GM12873 (cell line): ENCODE data around the gene CES2.

Source experiments
- CTCF ChIP-seq: IDR thresholded peaks from 2 replicates; pipeline ENCODE4 v1.5.1; 2012; ENCODE audit warnings: low read depth, mild to moderate bottlenecking, moderate library complexity, low read length, control low read depth; ENCODE audit not compliant: insufficient read depth; ENCODE audit errors: missing control alignments

CES2 gene

DNA sequence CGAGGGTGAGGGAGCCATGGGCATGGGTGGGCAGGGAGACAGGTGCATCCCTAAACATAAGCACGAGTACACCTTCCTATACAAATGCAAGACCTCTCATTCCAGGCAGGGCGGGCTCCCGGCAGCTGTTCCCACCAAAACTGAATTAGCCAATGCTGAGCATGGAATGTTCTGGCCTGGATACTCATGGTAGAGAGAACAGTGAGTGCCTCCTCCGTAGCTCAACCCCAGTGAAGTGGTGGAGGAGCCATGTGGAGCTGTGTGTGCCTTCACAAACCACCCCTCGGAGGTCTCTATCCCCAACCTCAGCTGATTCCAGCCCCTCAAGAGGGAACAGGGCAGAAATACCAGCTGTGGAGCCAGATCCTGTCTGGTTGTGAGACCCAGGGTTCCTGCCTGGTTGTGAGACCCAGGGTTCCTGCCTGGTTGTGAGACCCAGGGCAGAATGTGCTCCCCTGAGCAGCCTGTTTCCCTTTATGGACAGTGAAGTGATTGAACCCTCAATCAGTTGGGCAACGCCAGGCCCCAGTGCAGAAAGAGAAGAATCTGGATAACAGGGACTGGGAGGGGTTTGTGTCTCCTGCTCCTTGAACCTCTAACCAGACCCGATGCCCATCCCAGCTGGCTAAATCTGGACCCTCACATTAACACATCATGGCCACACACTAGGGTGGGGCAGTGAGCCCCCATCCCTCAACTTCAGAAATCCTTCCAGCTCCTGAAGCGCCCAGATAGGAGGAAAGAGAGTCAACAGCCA is 14.2 kb upstream of the CES2 start:
- TF ChIP-seq CTCF: no peak

DNA sequence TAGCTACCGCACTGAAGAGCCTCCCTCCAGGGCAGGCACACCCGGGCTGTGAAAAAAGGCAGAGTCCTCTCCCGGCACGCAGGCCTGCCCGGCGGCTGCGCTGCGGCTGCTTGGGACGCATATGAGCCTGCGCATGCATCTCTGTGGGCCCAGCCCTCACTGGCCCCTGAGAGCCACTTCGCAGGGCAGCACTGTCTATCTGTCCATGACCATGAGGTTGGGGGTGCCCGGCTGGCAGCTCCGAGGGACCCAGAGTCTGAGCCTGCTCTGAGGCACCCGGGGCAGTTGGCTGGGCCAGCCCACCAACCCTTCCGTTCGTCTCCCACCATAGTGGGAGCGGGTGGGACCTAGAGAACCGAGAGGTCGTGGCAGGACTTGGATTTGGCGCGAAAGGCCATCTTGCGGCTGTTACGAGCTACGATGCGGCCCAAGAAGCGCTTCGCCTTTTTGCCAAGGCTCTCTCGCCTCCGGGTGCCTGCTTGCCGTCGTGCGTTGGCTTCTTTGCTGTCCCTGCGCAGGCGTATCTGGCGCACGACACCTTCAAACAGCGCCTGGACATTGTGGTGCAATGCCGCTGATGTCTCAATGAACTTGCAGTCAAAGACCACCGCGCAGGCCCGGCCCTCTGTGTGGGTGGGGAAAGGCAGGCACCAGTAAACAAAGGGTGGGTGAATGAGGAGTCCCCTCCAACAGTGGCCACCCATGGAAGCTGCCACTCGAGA is 13.4 kb upstream of the CES2 start:
- TF ChIP-seq CTCF: no peak

- no peak for TF ChIP-seq CTCF
Observed at GRCh38 chr16:66923247-66923731, 12.0 kb upstream of the CES2 start.

- no peak for TF ChIP-seq CTCF
Observed at GRCh38 chr16:66923866-66924265, 11.4 kb upstream of the CES2 start.

DNA sequence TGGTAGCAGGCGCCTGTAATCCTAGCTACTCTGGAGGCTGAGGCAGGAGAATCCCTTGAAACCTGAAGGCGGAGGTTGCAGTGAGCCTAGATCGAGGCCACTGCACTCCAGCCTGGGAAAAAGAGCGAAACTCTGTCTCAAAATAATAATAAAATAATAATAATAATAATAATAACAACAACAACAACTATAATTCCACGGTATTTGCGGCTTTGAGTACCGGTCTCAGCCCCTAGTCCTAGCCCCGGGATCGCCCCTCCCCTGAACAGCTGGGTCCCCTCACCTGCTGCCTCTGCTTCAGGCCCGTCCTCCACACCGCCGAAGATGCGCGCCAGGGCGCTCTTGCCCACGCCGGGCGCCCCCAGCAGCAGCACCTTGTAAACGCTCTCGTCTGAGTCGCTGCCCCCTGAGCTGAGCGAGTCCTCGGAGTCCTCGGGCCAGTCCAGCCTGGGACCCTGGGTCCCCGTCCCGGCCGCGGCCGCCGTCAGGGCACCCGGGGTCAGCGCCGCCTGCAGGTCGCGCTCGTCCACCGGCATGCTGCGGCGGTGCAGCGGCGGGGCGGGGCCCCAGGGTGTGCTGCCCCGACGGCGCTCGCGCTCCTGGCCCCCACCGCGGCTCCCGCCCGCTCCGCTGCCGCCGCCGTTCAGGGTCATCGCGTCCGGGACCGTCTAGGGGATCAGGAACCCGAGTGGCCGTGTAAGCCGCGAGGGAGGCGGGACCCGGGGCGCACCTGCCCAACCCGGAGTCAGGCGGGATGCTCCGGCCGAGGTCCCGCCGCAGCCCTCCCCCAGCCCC is 10.6 kb upstream of the CES2 start:
- peak; percentile 47 for TF ChIP-seq CTCF

- TF ChIP-seq CTCF: no peak
Observed at GRCh38 chr16:66925322-66925840, 9.9 kb upstream of the CES2 start, which contains the start of gene RRAD. RRAD (minus strand) TSS chr16:66925535; CDS start chr16:66925179, 356 bp downstream.
